ENCODE results near the gene TRAM2. TPM values are rescaled to one million over a fixed set of nuclear protein-coding genes. Genes with fewer than 3 reads are reported as not detected.

TRAM2 gene
- total and polyA plus RNA-seq, 12 donors, result 2.2 to 17.9 (median 10.3) TPM

GRCh38 chr6:52590152-52590891 is 13.5 kb upstream of the TRAM2 start:
- H3K4me3 ChIP-seq, result no peak overlapping the region
- intact Hi-C loops (cut with DNase I), result loop anchor here in 1 of 2 donors (10.0 kb wide), 1 partner anchor 74 kb away; no protein-coding TSS in a partner anchor
- H3K27ac ChIP-seq, result no peak overlapping the region
- no peaks in the 10 kb centered on the region for H3K36me3 ChIP-seq (replicated peaks in 1 of 2)
- H3K27me3 ChIP-seq, result no peaks in the 10 kb centered on the region
- no peaks in the 10 kb centered on the region for H3K9me3 ChIP-seq (replicated peaks in 1 of 3)
- WGBS, 4 donors, result 63 to 77% (median 75%) methylated on average over 5 of the region's 5 CpGs
- peaks cover 4 to 8% of the 10 kb centered on the region in 2 donors for H3K4me1 ChIP-seq (replicated peaks in 1 of 2)
- peak; percentile 45 to 84 (median 70) for DNase-seq
- no peak for TF ChIP-seq POLR2A (IDR thresholded peaks at IDR 0.05)
- TF ChIP-seq, protein P1, sequence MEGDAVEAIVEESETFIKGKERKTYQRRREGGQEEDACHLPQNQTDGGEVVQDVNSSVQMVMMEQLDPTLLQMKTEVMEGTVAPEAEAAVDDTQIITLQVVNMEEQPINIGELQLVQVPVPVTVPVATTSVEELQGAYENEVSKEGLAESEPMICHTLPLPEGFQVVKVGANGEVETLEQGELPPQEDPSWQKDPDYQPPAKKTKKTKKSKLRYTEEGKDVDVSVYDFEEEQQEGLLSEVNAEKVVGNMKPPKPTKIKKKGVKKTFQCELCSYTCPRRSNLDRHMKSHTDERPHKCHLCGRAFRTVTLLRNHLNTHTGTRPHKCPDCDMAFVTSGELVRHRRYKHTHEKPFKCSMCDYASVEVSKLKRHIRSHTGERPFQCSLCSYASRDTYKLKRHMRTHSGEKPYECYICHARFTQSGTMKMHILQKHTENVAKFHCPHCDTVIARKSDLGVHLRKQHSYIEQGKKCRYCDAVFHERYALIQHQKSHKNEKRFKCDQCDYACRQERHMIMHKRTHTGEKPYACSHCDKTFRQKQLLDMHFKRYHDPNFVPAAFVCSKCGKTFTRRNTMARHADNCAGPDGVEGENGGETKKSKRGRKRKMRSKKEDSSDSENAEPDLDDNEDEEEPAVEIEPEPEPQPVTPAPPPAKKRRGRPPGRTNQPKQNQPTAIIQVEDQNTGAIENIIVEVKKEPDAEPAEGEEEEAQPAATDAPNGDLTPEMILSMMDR (IDR thresholded peaks at IDR 0.05), result peak in 1 of 6 experiments; percentile 13

DNA sequence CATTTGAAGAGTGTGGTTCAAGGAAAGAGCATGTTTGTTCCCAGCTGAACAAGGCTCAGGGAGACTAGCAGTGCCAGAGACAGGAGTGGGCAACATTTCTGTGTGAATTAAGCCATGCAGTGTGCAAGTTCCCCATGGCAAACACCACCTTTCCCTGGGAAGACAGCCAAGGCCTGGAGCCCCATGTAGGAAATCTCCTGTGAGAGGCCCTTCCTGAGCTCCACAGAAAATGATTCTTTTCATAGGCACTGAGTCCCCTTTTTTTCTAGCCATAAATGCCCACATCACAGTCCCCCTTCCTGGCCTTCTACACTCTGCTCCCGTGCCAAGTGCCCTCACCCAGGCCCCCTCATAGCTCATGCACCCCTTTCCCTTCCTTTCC is 11.8 kb upstream of the TRAM2 start:
- H3K27ac ChIP-seq, result no peak overlapping the region
- no peaks in the 10 kb centered on the region for H3K27me3 ChIP-seq
- no peak overlapping the region for H3K4me3 ChIP-seq
- intact Hi-C loops (cut with DNase I), result no loop called here
- H3K4me1 ChIP-seq (replicated peaks in 1 of 2), result peaks cover 0 to 8% of the 10 kb centered on the region in 2 donors
- 75 to 96% (median 89%) methylated on average over 1 of the region's 1 CpG for WGBS, 4 donors
- TF ChIP-seq, protein P1 (IDR thresholded peaks at IDR 0.05), result no peak
- no peak for TF ChIP-seq POLR2A (IDR thresholded peaks at IDR 0.05)
- no peaks in the 10 kb centered on the region for H3K36me3 ChIP-seq (replicated peaks in 1 of 2)
- H3K9me3 ChIP-seq (replicated peaks in 1 of 3), result no peaks in the 10 kb centered on the region
- no peak for DNase-seq

DNA sequence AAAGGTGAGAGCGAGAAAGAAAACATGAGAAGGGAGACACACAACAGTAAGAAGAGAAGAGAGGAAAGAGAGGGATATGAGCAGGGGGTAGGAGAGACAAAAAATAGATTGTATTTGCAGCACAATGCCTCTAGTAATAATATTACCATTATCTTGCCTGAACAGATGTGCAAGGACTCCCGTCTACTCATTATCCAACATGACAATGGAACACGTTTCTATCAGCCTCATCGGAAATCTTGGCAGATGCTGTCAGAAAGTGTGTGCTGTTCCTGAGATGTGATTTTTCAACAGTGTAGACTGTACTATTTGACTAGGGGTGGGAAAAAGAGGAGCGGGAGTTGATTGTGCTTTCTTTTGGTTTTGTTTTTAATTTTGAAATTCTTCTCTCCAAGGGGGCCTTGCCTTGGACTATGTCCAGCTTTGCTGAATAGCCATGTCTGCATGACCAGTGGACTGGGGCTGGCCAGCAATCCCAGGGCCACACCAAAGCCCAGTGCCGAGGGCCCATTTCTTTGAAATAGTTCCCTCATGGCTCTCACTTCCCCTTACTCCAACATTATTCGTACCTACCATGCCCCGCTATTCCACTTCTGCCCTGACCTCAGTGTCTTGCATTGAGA is 11.3 kb upstream of the TRAM2 start:
- Histone ChIP-seq H3K27ac (no peak overlapping the region), H3K27me3 (no peaks in the 10 kb centered on the region), H3K4me3 (no peak overlapping the region), H3K36me3 (replicated peaks in 1 of 2) (no peaks in the 10 kb centered on the region), H3K9me3 (replicated peaks in 1 of 3) (no peaks in the 10 kb centered on the region), H3K4me1 (replicated peaks in 1 of 2) (peaks cover 0 to 8% of the 10 kb centered on the region in 2 donors)
- intact Hi-C loops (cut with DNase I), result no loop called here
- no peak for TF ChIP-seq POLR2A (IDR thresholded peaks at IDR 0.05)
- TF ChIP-seq, protein P1 (IDR thresholded peaks at IDR 0.05), result no peak
- 66 to 73% (median 70%) methylated on average over 8 of the region's 8 CpGs for WGBS, 4 donors
- DNase-seq, result no peak

DNA sequence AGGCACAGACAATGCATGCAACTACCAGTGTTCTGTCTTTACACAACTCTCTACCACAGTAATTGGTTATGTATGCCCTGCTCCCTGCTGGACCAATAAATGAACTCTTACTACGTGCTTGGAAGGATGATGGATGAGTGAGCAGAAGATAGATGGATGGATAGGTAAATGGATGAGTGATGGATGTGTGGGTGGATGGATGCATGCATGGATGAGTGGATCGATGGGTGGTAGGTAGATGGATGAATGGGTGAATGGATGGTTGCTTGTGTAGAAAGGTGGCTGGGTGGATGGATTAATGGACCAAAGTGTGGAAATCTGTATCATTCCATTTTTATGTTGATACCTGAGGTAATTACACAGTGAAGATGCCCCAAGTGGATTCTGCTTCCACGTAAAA is 10.1 kb upstream of the TRAM2 start:
- TF ChIP-seq POLR2A (IDR thresholded peaks at IDR 0.05), result no peak
- TF ChIP-seq, protein P1 (IDR thresholded peaks at IDR 0.05), result no peak
- Histone ChIP-seq H3K36me3 (replicated peaks in 1 of 2) (no peaks in the 10 kb centered on the region), H3K27me3 (no peaks in the 10 kb centered on the region), H3K4me1 (replicated peaks in 1 of 2) (peaks cover 0 to 8% of the 10 kb centered on the region in 2 donors), H3K9me3 (replicated peaks in 1 of 3) (no peaks in the 10 kb centered on the region), H3K4me3 (no peak overlapping the region), H3K27ac (no peak overlapping the region)
- intact Hi-C loops (cut with DNase I), result no loop called here
- WGBS, 4 donors, result 88 to 94% (median 91%) methylated on average over 3 of the region's 3 CpGs
- DNase-seq, result no peak

Measured in adrenal gland (tissue), 12 donors.